ENCODE results near the gene MRPL42. TPM values are rescaled to one million over a fixed set of nuclear protein-coding genes. Genes with fewer than 3 reads are reported as not detected.

The MRPL42 gene
- total and polyA plus RNA-seq, 2 of the 4 experiments (the other 2 are of a cell fraction): 64.2 to 90.7 TPM

DNA sequence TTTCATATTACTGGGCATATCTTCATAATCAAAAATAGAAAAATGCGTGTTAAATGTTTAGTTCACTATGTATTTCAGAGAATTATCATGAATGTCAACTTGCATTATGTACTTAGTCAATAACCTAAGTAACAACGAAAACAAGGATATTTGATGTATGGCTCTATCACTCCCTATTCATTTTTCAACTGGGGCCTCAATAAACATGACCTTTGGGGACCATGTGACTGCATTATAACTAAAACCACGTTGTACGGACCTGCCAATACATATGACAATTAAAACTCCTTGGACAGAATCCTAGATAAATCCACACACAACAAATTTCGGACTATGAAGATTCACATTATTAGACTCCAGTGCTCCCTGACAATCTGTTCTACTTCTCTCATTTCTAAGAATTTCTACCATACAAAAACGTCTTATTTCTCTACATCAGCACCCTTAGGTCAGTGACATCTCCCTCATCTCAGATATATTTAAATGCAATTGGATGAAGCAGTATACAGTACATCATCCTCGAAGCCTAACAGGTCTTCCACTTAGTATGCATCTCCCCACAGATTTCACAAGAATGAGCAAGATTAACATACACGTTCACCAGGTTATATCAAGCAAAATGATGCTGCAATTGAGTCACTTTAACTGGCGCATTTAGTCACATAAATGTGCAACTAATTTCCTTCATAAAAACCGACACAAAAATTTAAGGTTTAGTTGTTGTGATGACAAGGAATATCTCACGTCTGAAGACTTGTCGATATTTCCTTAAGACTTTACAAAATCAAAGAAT is 27.1 kb upstream of the MRPL42 start:
- H3K79me1 ChIP-seq (ENCODE audit: low read depth in 1 of 2, low read length in 2 of 2): peaks cover 3 to 30% of the 10 kb centered on the region in 2 experiments; a peak in 3 of 4 replicates
- DNase-seq: peak; percentile 34
- H4K20me1 ChIP-seq (ENCODE audit: insufficient read depth, low read length): peaks cover 59% of the 10 kb centered on the region
- CTCF ChIA-PET: interaction anchor here (0.6 to 1.0 kb wide), 2 partner anchors 7 to 21 kb away, joined by 3 to 4 read pairs; no protein-coding TSS in a partner anchor
- H4K91ac ChIP-seq (ENCODE audit: insufficient read depth, low read depth, low read length): no peak overlapping the region
- H3K18ac ChIP-seq (ENCODE audit: low read depth, low read length): no peak overlapping the region
- no peak overlapping the region for H2AFZ ChIP-seq (replicated peaks; ENCODE audit: low read length, poor library complexity)
- TF ChIP-seq MXI1 (IDR thresholded peaks at IDR 0.05; ENCODE audit: borderline replicate concordance, low read depth, low read length) (no peak), CEBPB (IDR thresholded peaks at IDR 0.05; ENCODE audit: low read depth, low read length) (peak; percentile 85)
- H2AK5ac ChIP-seq (ENCODE audit: low read depth, low read length): no peak overlapping the region
- no peaks in the 10 kb centered on the region for H3K9me3 ChIP-seq (ENCODE audit: control insufficient read depth, insufficient read depth, low read length)
- no peak overlapping the region for H4K8ac ChIP-seq (ENCODE audit: low read depth in 2 of 2, low read length in 2 of 2)
- peak overlapping the region; percentile 86 for H3K4me3 ChIP-seq (ENCODE audit: insufficient read depth, low read depth, low read length)
- dilution Hi-C loops (cut with HindIII; ENCODE audit: low sequenced_read_pairs, unreplicated experiment): no loop called here
- no peak overlapping the region for H3K4ac ChIP-seq (ENCODE audit: low read depth, low read length)
- POLR2A ChIA-PET (ENCODE audit: unreplicated experiment): no interaction called here
- H3K27ac ChIP-seq (ENCODE audit: insufficient read depth, low read length): no peak overlapping the region
- 0 out of 2 replicates have a peak overlapping the region, but pooled peaks have one; percentile 10 for H3K14ac ChIP-seq (replicated peaks; ENCODE audit: low read depth, low read length)
- H3K4me2 ChIP-seq (ENCODE audit: low read depth, low read length): peak overlapping the region; percentile 97
- H3K23ac ChIP-seq (ENCODE audit: low read depth, low read length): peak overlapping the region; percentile 43
- ATAC-seq (ENCODE audit: low read depth): no peak
- in situ Hi-C loops (cut with MboI; ENCODE audit: low sequenced_read_pairs): no loop called here
- no peak overlapping the region for H2BK20ac ChIP-seq (ENCODE audit: low read depth, low read length)
- H4K5ac ChIP-seq (ENCODE audit: low read depth, low read length): no peak overlapping the region; the same call in 1 of the 2 replicates
- no peak overlapping the region for H2AK9ac ChIP-seq (replicated peaks; ENCODE audit: low read depth, low read length, poor library complexity)
- no peak overlapping the region for H2BK15ac ChIP-seq (ENCODE audit: low read depth, low read length)
- peaks cover 15% of the 10 kb centered on the region for H3K9me1 ChIP-seq (ENCODE audit: insufficient read depth, low read length)
- no peak overlapping the region for H3K56ac ChIP-seq (ENCODE audit: extremely low read depth, insufficient read depth, low read length)
- intact Hi-C loops (cut with micrococcal nuclease): no loop called here
- H3K36me3 ChIP-seq (ENCODE audit: control insufficient read depth, insufficient read depth, low read length): no peaks in the 10 kb centered on the region
- H2BK120ac ChIP-seq (ENCODE audit: low read depth, low read length): no peak overlapping the region
- no peaks in the 10 kb centered on the region for H3K27me3 ChIP-seq (ENCODE audit: control insufficient read depth, insufficient read depth, low read length)
- 13% methylated on average over 3 of the region's 12 CpGs; no CpG with 5 or more reads in 1 of the 2 experiments for WGBS, 2 experiments (ENCODE audit: extremely low coverage in 2 of 2, insufficient read length in 1 of 2)
- H3K4me1 ChIP-seq (ENCODE audit: control insufficient read depth, insufficient read depth, low read length): peaks cover 13% of the 10 kb centered on the region
- H2BK5ac ChIP-seq (ENCODE audit: low read depth, low read length, poor library complexity, severe bottlenecking): peak overlapping the region; percentile 78
- H3K9ac ChIP-seq (ENCODE audit: low read depth, low read length): peak overlapping the region; percentile 89
- TSS peak; percentile 50 for BruUV-seq (replicated peaks)
